ENCODE results near the gene XPC. TPM values are rescaled to one million over a fixed set of nuclear protein-coding genes. Genes with fewer than 3 reads are reported as not detected.
"Not testable (repeated sequence)": the region's sequence is repeated elsewhere in the genome, so short reads cannot be mapped to it uniquely, and the experiment has no call there.

XPC gene
- polyA plus RNA-seq, 1 experiment: 36.9 TPM

DNA sequence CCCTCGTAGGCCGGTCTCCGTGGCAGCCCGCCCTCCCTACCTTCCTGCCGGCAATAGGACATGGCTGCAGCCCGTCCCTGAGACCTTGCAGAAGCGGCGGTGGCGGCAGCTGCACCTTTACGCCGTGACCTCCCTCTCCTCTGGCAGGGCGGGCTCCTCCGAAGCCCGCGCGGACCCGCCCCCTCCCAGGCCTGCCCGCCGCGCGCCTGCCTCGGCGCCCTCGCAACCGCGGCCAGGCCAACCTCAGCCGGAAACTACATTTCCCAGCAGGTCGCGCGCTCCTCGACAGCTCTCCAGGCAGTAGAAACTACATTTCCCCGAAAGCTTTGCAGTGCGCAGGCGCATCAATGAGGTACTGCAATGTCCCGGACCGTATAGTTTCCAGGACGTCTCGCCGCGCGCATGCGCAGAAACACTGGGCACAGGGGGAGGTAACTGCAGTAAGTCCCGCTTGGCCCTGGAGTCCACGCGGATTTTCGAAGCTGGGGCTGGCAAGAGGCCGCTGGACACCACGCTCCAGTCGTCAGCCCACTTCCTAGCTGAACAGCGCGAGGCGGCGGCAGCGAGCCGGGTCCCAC, 53.7 kb downstream of the XPC start, which contains the start of the genes CHCHD4 and TMEM43:
Gene CHCHD4 (minus strand): TSS at position 256 of the 578 bp plus-strand sequence. CDS start 194 bp downstream, at position 62.
Gene TMEM43 (plus strand): TSS at position 438 of the 578 bp plus-strand sequence. CDS start 142 bp downstream, outside the sequence.
- Histone ChIP-seq H3K27me3 (ENCODE audit: control insufficient read depth, insufficient read depth, low read length) (no peaks in the 10 kb centered on the region), H3K4me3 (ENCODE audit: low read depth, low read length) (peak within 1 kb of the TSS; percentile 89), H3K36me3 (ENCODE audit: control insufficient read depth, insufficient read depth, low read length) (peaks cover 17% of the 10 kb centered on the region)
- TF ChIP-seq CTCF (IDR thresholded peaks at IDR 0.05; ENCODE audit: insufficient read depth, low read depth, low read length): no peak
- peak; percentile 98 for DNase-seq (ENCODE audit: low read depth)
- ChIA-PET POLR2A (interaction anchor here (0.5 to 1.8 kb wide), 5 partner anchors 50 to 645 kb away, joined by 3 to 8 read pairs (median 3); partner anchors contain the start of genes HDAC11, LSM3 and XPC), CTCF (interaction anchor here (0.6 to 2.5 kb wide), 10 partner anchors 10 to 471 kb away, joined by 3 to 9 read pairs (median 7); partner anchors contain the start of genes LSM3 and XPC)

- ChIA-PET POLR2A (no interaction called here), CTCF (interaction anchor here (0.6 to 2.5 kb wide), 5 partner anchors 10 to 471 kb away, joined by 3 to 9 read pairs (median 7); no protein-coding TSS in a partner anchor)
- Histone ChIP-seq H3K36me3 (ENCODE audit: control insufficient read depth, insufficient read depth, low read length) (peaks cover 13% of the 10 kb centered on the region), H3K4me3 (ENCODE audit: low read depth, low read length) (peak overlapping the region; percentile 89), H3K27me3 (ENCODE audit: control insufficient read depth, insufficient read depth, low read length) (no peaks in the 10 kb centered on the region)
- no peak for DNase-seq (ENCODE audit: low read depth)
- TF ChIP-seq CTCF (IDR thresholded peaks at IDR 0.05; ENCODE audit: insufficient read depth, low read depth, low read length): no peak
These were observed 54.2 kb downstream of the XPC start for GRCh38 chr3:14124223-14124614.

DNA sequence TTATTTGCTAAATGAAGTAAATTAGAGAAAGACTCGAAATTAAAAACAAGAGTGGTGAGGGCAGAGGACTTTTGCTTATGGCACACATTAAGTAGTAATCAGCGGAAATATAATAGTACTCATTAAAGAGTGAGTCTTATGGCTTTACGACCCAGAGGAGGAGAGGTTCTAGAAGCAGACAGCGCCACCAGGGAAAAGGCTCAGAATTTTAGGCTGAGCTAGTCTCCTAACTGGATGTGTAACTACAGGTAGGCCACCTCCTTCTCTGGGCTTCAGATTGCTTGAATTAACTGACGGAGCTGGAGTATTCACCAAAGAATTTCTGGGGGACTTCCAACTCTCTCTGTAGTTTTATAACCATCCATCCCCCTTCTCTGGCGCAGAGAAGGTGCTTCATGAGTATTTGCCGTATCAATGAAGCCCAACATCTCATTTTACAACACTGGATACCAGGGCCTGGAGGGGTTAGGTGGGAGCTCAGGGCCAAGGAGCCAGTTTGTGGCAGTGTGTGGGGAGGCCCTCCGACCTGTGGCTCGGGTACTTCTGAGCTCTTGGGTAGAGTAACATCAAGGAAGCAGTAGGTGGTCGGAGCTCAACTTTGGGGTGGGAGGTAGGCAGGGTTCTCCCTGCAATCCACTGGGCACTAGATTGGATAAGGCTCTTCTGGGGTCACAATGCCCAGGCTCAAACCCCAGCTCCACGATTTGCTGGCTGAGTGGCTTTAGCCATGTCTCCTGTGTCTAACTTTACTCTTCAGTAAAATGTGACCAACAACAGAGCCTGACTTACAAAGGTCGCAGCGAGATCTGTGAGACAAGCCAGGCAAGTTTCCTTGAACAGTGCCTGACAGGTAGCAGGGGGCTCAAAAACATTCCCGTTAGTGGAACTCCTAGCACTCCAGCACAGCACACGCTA, 54.8 kb downstream of the XPC start:
- DNase-seq (ENCODE audit: low read depth): no peak
- no peak for TF ChIP-seq CTCF (IDR thresholded peaks at IDR 0.05; ENCODE audit: insufficient read depth, low read depth, low read length)
- peaks cover 13% of the 10 kb centered on the region for H3K36me3 ChIP-seq (ENCODE audit: control insufficient read depth, insufficient read depth, low read length)
- H3K4me3 ChIP-seq (ENCODE audit: low read depth, low read length): peak overlapping the region; percentile 89
- ChIA-PET POLR2A (no interaction called here), CTCF (interaction anchor here (1.5 to 2.4 kb wide), 3 partner anchors 9 to 344 kb away, joined by 7 to 9 read pairs (median 7); no protein-coding TSS in a partner anchor)
- no peaks in the 10 kb centered on the region for H3K27me3 ChIP-seq (ENCODE audit: control insufficient read depth, insufficient read depth, low read length)

DNA sequence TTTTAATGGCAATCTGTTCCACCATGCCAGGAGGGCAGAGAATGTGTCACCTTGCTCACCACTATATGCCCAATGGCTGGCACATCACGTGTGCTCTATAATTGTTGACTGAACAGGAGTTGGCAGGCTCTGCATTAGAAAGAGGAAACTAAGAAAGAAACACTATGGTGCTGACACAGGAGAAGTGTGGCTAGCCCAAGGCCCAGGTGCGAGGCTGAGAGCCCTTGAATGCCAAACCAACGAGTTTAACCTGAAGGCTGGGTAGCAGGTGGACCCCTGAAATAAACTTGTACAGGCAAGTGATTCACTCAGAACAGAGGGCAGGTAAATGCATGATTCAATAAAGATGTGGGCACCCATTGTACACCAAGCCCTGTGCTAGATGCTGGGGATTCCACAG, 56.1 kb downstream of the XPC start:
- DNase-seq (ENCODE audit: low read depth): no peak
- no peak overlapping the region for H3K4me3 ChIP-seq (ENCODE audit: low read depth, low read length)
- no peak for TF ChIP-seq CTCF (IDR thresholded peaks at IDR 0.05; ENCODE audit: insufficient read depth, low read depth, low read length)
- no peaks in the 10 kb centered on the region for H3K27me3 ChIP-seq (ENCODE audit: control insufficient read depth, insufficient read depth, low read length)
- CTCF ChIA-PET: interaction anchor here (0.6 kb wide), 1 partner anchor 44 kb away, joined by 5 read pairs; no protein-coding TSS in a partner anchor
- POLR2A ChIA-PET: no interaction called here
- H3K36me3 ChIP-seq (ENCODE audit: control insufficient read depth, insufficient read depth, low read length): peaks cover 6% of the 10 kb centered on the region

- H3K4me3 ChIP-seq (ENCODE audit: low read depth, low read length): no peak overlapping the region
- no peak for TF ChIP-seq CTCF (IDR thresholded peaks at IDR 0.05; ENCODE audit: insufficient read depth, low read depth, low read length)
- peaks cover 4% of the 10 kb centered on the region; the same call in 1 of the 2 replicates for H3K36me3 ChIP-seq (ENCODE audit: control insufficient read depth, insufficient read depth, low read length)
- DNase-seq (ENCODE audit: low read depth): no peak
- CTCF ChIA-PET: no interaction called here
- H3K27me3 ChIP-seq (ENCODE audit: control insufficient read depth, insufficient read depth, low read length): no peaks in the 10 kb centered on the region
- POLR2A ChIA-PET: no interaction called here
These were observed 56.5 kb downstream of the XPC start for GRCh38 chr3:14121859-14122258.

- POLR2A ChIA-PET; DNase-seq (ENCODE audit: low read depth): not testable (repeated sequence)
- CTCF ChIA-PET: interaction anchor here (0.6 kb wide), 1 partner anchor 1533 kb away, joined by 4 read pairs; no protein-coding TSS in a partner anchor
These were observed 57.4 kb downstream of the XPC start for GRCh38 chr3:14120921-14121448.

More at GRCh38 chr3:14120921-14121448, 57.4 kb downstream of the XPC start:
- not testable (repeated sequence) for H3K36me3 ChIP-seq (ENCODE audit: control insufficient read depth, insufficient read depth, low read length); H3K4me3 ChIP-seq (ENCODE audit: low read depth, low read length); H3K27me3 ChIP-seq (ENCODE audit: control insufficient read depth, insufficient read depth, low read length)
